ENCODE results near the gene AUTS2.
"Not testable (repeated sequence)": the region's sequence is repeated elsewhere in the genome, so short reads cannot be mapped to it uniquely, and the experiment has no call there.

The AUTS2 gene

GRCh38 chr7:70259502-70259901 lies 661.2 kb downstream of the AUTS2 start:
- H3K4me1 ChIP-seq (ENCODE audit: control insufficient read depth in 5 of 5, insufficient read depth in 5 of 5, low read length in 5 of 5): peaks cover 3 to 9% (median 5%) of the 10 kb centered on the region in 5 donors
- no peaks in the 10 kb centered on the region for H3K36me3 ChIP-seq (ENCODE audit: control insufficient read depth in 5 of 5, insufficient read depth in 5 of 5, low read length in 5 of 5)
- H3K27me3 ChIP-seq (ENCODE audit: control insufficient read depth in 5 of 5, insufficient read depth in 4 of 5, low read length in 5 of 5): no peaks in the 10 kb centered on the region
- no peak overlapping the region for H3K9ac ChIP-seq (ENCODE audit: low read length in 5 of 5)
- H3K27ac ChIP-seq (ENCODE audit: low read depth, low read length): no peak overlapping the region
- H3K4me3 ChIP-seq (ENCODE audit: low read depth in 1 of 5, low read length in 5 of 5): no peak overlapping the region
- no peaks in the 10 kb centered on the region for H3K9me3 ChIP-seq (ENCODE audit: control insufficient read depth in 5 of 5, low read length in 5 of 5)

- Histone ChIP-seq H3K4me1 (ENCODE audit: control insufficient read depth in 5 of 5, insufficient read depth in 5 of 5, low read length in 5 of 5) (peaks cover 3 to 10% (median 5%) of the 10 kb centered on the region in 5 donors), H3K9ac (ENCODE audit: low read length in 5 of 5) (no peak overlapping the region), H3K4me3 (ENCODE audit: low read depth in 1 of 5, low read length in 5 of 5) (no peak overlapping the region), H3K27me3 (ENCODE audit: control insufficient read depth in 5 of 5, insufficient read depth in 4 of 5, low read length in 5 of 5) (no peaks in the 10 kb centered on the region), H3K27ac (ENCODE audit: low read depth, low read length) (no peak overlapping the region), H3K36me3 (ENCODE audit: control insufficient read depth in 5 of 5, insufficient read depth in 5 of 5, low read length in 5 of 5) (no peaks in the 10 kb centered on the region), H3K9me3 (ENCODE audit: control insufficient read depth in 5 of 5, low read length in 5 of 5) (no peaks in the 10 kb centered on the region)
Measured at GRCh38 chr7:70263471-70264255, 665.4 kb downstream of the AUTS2 start.

- Histone ChIP-seq H3K27me3 (ENCODE audit: control insufficient read depth in 5 of 5, insufficient read depth in 4 of 5, low read length in 5 of 5) (no peaks in the 10 kb centered on the region), H3K9ac (ENCODE audit: low read length in 5 of 5) (no peak overlapping the region), H3K36me3 (ENCODE audit: control insufficient read depth in 5 of 5, insufficient read depth in 5 of 5, low read length in 5 of 5) (no peaks in the 10 kb centered on the region), H3K4me3 (ENCODE audit: low read depth in 1 of 5, low read length in 5 of 5) (no peak overlapping the region), H3K27ac (ENCODE audit: low read depth, low read length) (no peak overlapping the region), H3K9me3 (ENCODE audit: control insufficient read depth in 5 of 5, low read length in 5 of 5) (no peaks in the 10 kb centered on the region), H3K4me1 (ENCODE audit: control insufficient read depth in 5 of 5, insufficient read depth in 5 of 5, low read length in 5 of 5) (peaks cover 0 to 5% (median 0%) of the 10 kb centered on the region in 5 donors)
Measured at GRCh38 chr7:70266186-70266585, 667.9 kb downstream of the AUTS2 start.

GRCh38 chr7:70267381-70268120 lies 669.3 kb downstream of the AUTS2 start:
- H3K27ac ChIP-seq (ENCODE audit: low read depth, low read length): no peak overlapping the region
- peaks cover 0 to 5% (median 0%) of the 10 kb centered on the region in 5 donors for H3K4me1 ChIP-seq (ENCODE audit: control insufficient read depth in 5 of 5, insufficient read depth in 5 of 5, low read length in 5 of 5)
- H3K4me3 ChIP-seq (ENCODE audit: low read depth in 1 of 5, low read length in 5 of 5): no peak overlapping the region
- H3K9ac ChIP-seq (ENCODE audit: low read length in 5 of 5): no peak overlapping the region
- H3K27me3 ChIP-seq (ENCODE audit: control insufficient read depth in 5 of 5, insufficient read depth in 4 of 5, low read length in 5 of 5): no peaks in the 10 kb centered on the region
- H3K36me3 ChIP-seq (ENCODE audit: control insufficient read depth in 5 of 5, insufficient read depth in 5 of 5, low read length in 5 of 5): no peaks in the 10 kb centered on the region
- no peaks in the 10 kb centered on the region for H3K9me3 ChIP-seq (ENCODE audit: control insufficient read depth in 5 of 5, low read length in 5 of 5)

GRCh38 chr7:70268179-70268578 lies 669.9 kb downstream of the AUTS2 start:
- Histone ChIP-seq H3K27me3 (ENCODE audit: control insufficient read depth in 5 of 5, insufficient read depth in 4 of 5, low read length in 5 of 5) (no peaks in the 10 kb centered on the region), H3K36me3 (ENCODE audit: control insufficient read depth in 5 of 5, insufficient read depth in 5 of 5, low read length in 5 of 5) (no peaks in the 10 kb centered on the region), H3K9ac (ENCODE audit: low read length in 5 of 5) (no peak overlapping the region), H3K4me3 (ENCODE audit: low read depth in 1 of 5, low read length in 5 of 5) (no peak overlapping the region), H3K9me3 (ENCODE audit: control insufficient read depth in 5 of 5, low read length in 5 of 5) (no peaks in the 10 kb centered on the region), H3K4me1 (ENCODE audit: control insufficient read depth in 5 of 5, insufficient read depth in 5 of 5, low read length in 5 of 5) (peaks cover 0 to 5% (median 0%) of the 10 kb centered on the region in 5 donors), H3K27ac (ENCODE audit: low read depth, low read length) (no peak overlapping the region)

- Histone ChIP-seq H3K9ac (ENCODE audit: low read length in 5 of 5) (no peak overlapping the region), H3K27ac (ENCODE audit: low read depth, low read length) (no peak overlapping the region), H3K4me1 (ENCODE audit: control insufficient read depth in 5 of 5, insufficient read depth in 5 of 5, low read length in 5 of 5) (peaks cover 0 to 5% (median 0%) of the 10 kb centered on the region in 5 donors), H3K27me3 (ENCODE audit: control insufficient read depth in 5 of 5, insufficient read depth in 4 of 5, low read length in 5 of 5) (no peaks in the 10 kb centered on the region), H3K9me3 (ENCODE audit: control insufficient read depth in 5 of 5, low read length in 5 of 5) (no peaks in the 10 kb centered on the region), H3K4me3 (ENCODE audit: low read depth in 1 of 5, low read length in 5 of 5) (no peak overlapping the region), H3K36me3 (ENCODE audit: control insufficient read depth in 5 of 5, insufficient read depth in 5 of 5, low read length in 5 of 5) (no peaks in the 10 kb centered on the region)
Measured at GRCh38 chr7:70270149-70270548, 671.9 kb downstream of the AUTS2 start.

- Histone ChIP-seq H3K9ac (ENCODE audit: low read length in 5 of 5) (no peak overlapping the region), H3K9me3 (ENCODE audit: control insufficient read depth in 5 of 5, low read length in 5 of 5) (no peaks in the 10 kb centered on the region), H3K27me3 (ENCODE audit: control insufficient read depth in 5 of 5, insufficient read depth in 4 of 5, low read length in 5 of 5) (no peaks in the 10 kb centered on the region), H3K36me3 (ENCODE audit: control insufficient read depth in 5 of 5, insufficient read depth in 5 of 5, low read length in 5 of 5) (no peaks in the 10 kb centered on the region), H3K4me3 (ENCODE audit: low read depth in 1 of 5, low read length in 5 of 5) (no peak overlapping the region), H3K4me1 (ENCODE audit: control insufficient read depth in 5 of 5, insufficient read depth in 5 of 5, low read length in 5 of 5) (no peaks in the 10 kb centered on the region), H3K27ac (ENCODE audit: low read depth, low read length) (no peak overlapping the region)
Measured at GRCh38 chr7:70271617-70272081, 673.4 kb downstream of the AUTS2 start.

- not testable (repeated sequence) for H3K36me3 ChIP-seq (ENCODE audit: control insufficient read depth in 5 of 5, insufficient read depth in 5 of 5, low read length in 5 of 5); H3K27me3 ChIP-seq (ENCODE audit: control insufficient read depth in 5 of 5, insufficient read depth in 4 of 5, low read length in 5 of 5); H3K27ac ChIP-seq (ENCODE audit: low read depth, low read length); H3K9me3 ChIP-seq (ENCODE audit: control insufficient read depth in 5 of 5, low read length in 5 of 5); H3K9ac ChIP-seq (ENCODE audit: low read length in 5 of 5); H3K4me1 ChIP-seq (ENCODE audit: control insufficient read depth in 5 of 5, insufficient read depth in 5 of 5, low read length in 5 of 5); H3K4me3 ChIP-seq (ENCODE audit: low read depth in 1 of 5, low read length in 5 of 5)
Measured at GRCh38 chr7:70275570-70275969, 677.3 kb downstream of the AUTS2 start.

GRCh38 chr7:70285187-70285586 lies 686.9 kb downstream of the AUTS2 start:
- H3K4me3 ChIP-seq (ENCODE audit: low read depth in 1 of 5, low read length in 5 of 5): no peak overlapping the region
- no peaks in the 10 kb centered on the region for H3K4me1 ChIP-seq (ENCODE audit: control insufficient read depth in 5 of 5, insufficient read depth in 5 of 5, low read length in 5 of 5)
- H3K9ac ChIP-seq (ENCODE audit: low read length in 5 of 5): no peak overlapping the region
- H3K27ac ChIP-seq (ENCODE audit: low read depth, low read length): no peak overlapping the region
- H3K27me3 ChIP-seq (ENCODE audit: control insufficient read depth in 5 of 5, insufficient read depth in 4 of 5, low read length in 5 of 5): no peaks in the 10 kb centered on the region
- H3K36me3 ChIP-seq (ENCODE audit: control insufficient read depth in 5 of 5, insufficient read depth in 5 of 5, low read length in 5 of 5): no peaks in the 10 kb centered on the region
- H3K9me3 ChIP-seq (ENCODE audit: control insufficient read depth in 5 of 5, low read length in 5 of 5): no peaks in the 10 kb centered on the region

GRCh38 chr7:70285854-70286253 lies 687.6 kb downstream of the AUTS2 start:
- Histone ChIP-seq H3K27me3 (ENCODE audit: control insufficient read depth in 5 of 5, insufficient read depth in 4 of 5, low read length in 5 of 5) (no peaks in the 10 kb centered on the region), H3K27ac (ENCODE audit: low read depth, low read length) (no peak overlapping the region), H3K36me3 (ENCODE audit: control insufficient read depth in 5 of 5, insufficient read depth in 5 of 5, low read length in 5 of 5) (no peaks in the 10 kb centered on the region), H3K9ac (ENCODE audit: low read length in 5 of 5) (no peak overlapping the region), H3K9me3 (ENCODE audit: control insufficient read depth in 5 of 5, low read length in 5 of 5) (no peaks in the 10 kb centered on the region), H3K4me3 (ENCODE audit: low read depth in 1 of 5, low read length in 5 of 5) (no peak overlapping the region), H3K4me1 (ENCODE audit: control insufficient read depth in 5 of 5, insufficient read depth in 5 of 5, low read length in 5 of 5) (no peaks in the 10 kb centered on the region)
